Liver (tissue), 9 donors: ENCODE data around the gene SUMF2. TPM values are rescaled to one million over a fixed set of nuclear protein-coding genes. Genes with fewer than 3 reads are reported as not detected.

ENCODE experiments used
- DNase-seq: peaks from one replicate; pipeline ENCODE4 v3.0.0-alpha.2; 2017; ENCODE audit warnings: low spot score
- H3K27ac ChIP-seq, 2 donors: one replicate each; pipeline ENCODE4 v1.7.0; 2013; ENCODE audit warnings: inconsistent platforms in 2 of 2, low read length in 2 of 2, control low read depth in 1 of 2, low read depth in 1 of 2, mild to moderate bottlenecking in 1 of 2
- H3K27me3 ChIP-seq, 4 donors: one replicate each; pipeline versions ENCODE4 v1.6.1 to v1.7.0; 2013; ENCODE audit warnings: low read length in 3 of 4, inconsistent platforms in 1 of 4, mild to moderate bottlenecking in 1 of 4, moderate library complexity in 1 of 4; ENCODE audit not compliant: control insufficient read depth in 4 of 4, insufficient read depth in 4 of 4
- H3K36me3 ChIP-seq, 4 donors: one replicate each; pipeline versions ENCODE4 v1.6.1 to v1.7.0; 2013; ENCODE audit warnings: low read length in 3 of 4, mild to moderate bottlenecking in 3 of 4, low read depth in 1 of 4, moderate library complexity in 1 of 4; ENCODE audit not compliant: control insufficient read depth in 4 of 4, insufficient read depth in 3 of 4
- H3K4me1 ChIP-seq, 4 donors: one replicate each; pipeline versions ENCODE4 v1.6.1 to v1.7.0; 2013; ENCODE audit warnings: low read length in 3 of 4, mild to moderate bottlenecking in 3 of 4, moderate library complexity in 1 of 4; ENCODE audit not compliant: control insufficient read depth in 4 of 4, insufficient read depth in 4 of 4
- H3K4me3 ChIP-seq, 3 donors: one replicate each; pipeline versions ENCODE4 v1.6.1 to v1.7.0; 2013; ENCODE audit warnings: low read length in 3 of 3, control low read depth in 1 of 3, low read depth in 1 of 3, mild to moderate bottlenecking in 1 of 3
- H3K9ac ChIP-seq, 2 donors: one replicate each; pipeline ENCODE4 v1.7.0; 2013; ENCODE audit warnings: low read length in 2 of 2, mild to moderate bottlenecking in 2 of 2, moderate library complexity in 2 of 2, control low read depth in 1 of 2, low read depth in 1 of 2
- H3K9me3 ChIP-seq, 4 donors: one replicate each; pipeline versions ENCODE4 v1.6.1 to v1.7.0; 2013; ENCODE audit warnings: low read length in 3 of 4; ENCODE audit not compliant: control insufficient read depth in 4 of 4
- ATF3 ChIP-seq: IDR thresholded peaks from 2 replicates; pipeline ENCODE4 v1.6.1; 2016; ENCODE audit warnings: antibody characterized with exemption
- CTCF ChIP-seq: fragments of 150-350 bp; IDR thresholded peaks from 2 replicates; pipeline ENCODE4 v1.5.1; 2017; ENCODE audit warnings: improper control_type of control experiment, low read depth, low read length; ENCODE audit not compliant: missing input control
- EGR1 ChIP-seq, 2 donors: IDR thresholded peaks; 2 replicates each; pipeline ENCODE4 v1.6.1; 2016 to 2018; ENCODE audit warnings: antibody characterized with exemption in 2 of 2, low read depth in 2 of 2
- FOXA1 ChIP-seq: IDR thresholded peaks from 2 replicates; pipeline ENCODE4 v1.6.1; 2016; ENCODE audit warnings: antibody characterized with exemption
- GABPA ChIP-seq, 2 donors: IDR thresholded peaks in 1 of 2; conservative IDR thresholded peaks in 1 of 2; 2 replicates each; pipeline ENCODE4 v1.6.1; 2016; ENCODE audit warnings: antibody characterized with exemption in 2 of 2, mild to moderate bottlenecking in 1 of 2, moderate library complexity in 1 of 2
- HNF4A ChIP-seq, 2 donors: conservative IDR thresholded peaks; 2 replicates each; pipeline ENCODE4 v1.6.1; 2016; ENCODE audit warnings: antibody characterized with exemption in 2 of 2, mild to moderate bottlenecking in 2 of 2
- HNF4G ChIP-seq: IDR thresholded peaks from 2 replicates; pipeline ENCODE4 v1.6.1; 2016; ENCODE audit warnings: antibody characterized with exemption
- JUND ChIP-seq, 2 donors: IDR thresholded peaks; 2 replicates each; pipeline ENCODE4 v1.6.1; 2016; ENCODE audit warnings: antibody characterized with exemption in 2 of 2
- MAX ChIP-seq: IDR thresholded peaks from 2 replicates; pipeline ENCODE4 v1.6.1; 2016; ENCODE audit warnings: antibody characterized with exemption
- NR2F2 ChIP-seq: IDR thresholded peaks from 2 replicates; pipeline ENCODE4 v1.6.1; 2016; ENCODE audit warnings: antibody characterized with exemption
- RAD21 ChIP-seq, 2 donors: IDR thresholded peaks; 2 replicates each; pipeline ENCODE4 v1.6.1; 2016; ENCODE audit warnings: antibody characterized with exemption in 2 of 2, mild to moderate bottlenecking in 2 of 2
- REST ChIP-seq: IDR thresholded peaks from 2 replicates; pipeline ENCODE4 v1.6.1; 2016; ENCODE audit warnings: antibody characterized with exemption, mild to moderate bottlenecking
- RXRA ChIP-seq, 2 donors: IDR thresholded peaks; 2 replicates each; pipeline ENCODE4 v1.6.1; 2017 to 2018; ENCODE audit warnings: antibody characterized with exemption in 2 of 2, mild to moderate bottlenecking in 1 of 2
- SP1 ChIP-seq: IDR thresholded peaks from 2 replicates; pipeline ENCODE4 v1.6.1; 2018; ENCODE audit warnings: antibody characterized with exemption, mild to moderate bottlenecking
- TAF1 ChIP-seq: conservative IDR thresholded peaks from 2 replicates; pipeline ENCODE4 v1.6.1; 2016; ENCODE audit warnings: antibody characterized with exemption, mild to moderate bottlenecking
- YY1 ChIP-seq: IDR thresholded peaks from 2 replicates; pipeline ENCODE4 v1.6.1; 2016; ENCODE audit warnings: antibody characterized with exemption, mild to moderate bottlenecking
- ZBTB33 ChIP-seq: IDR thresholded peaks from 2 replicates; pipeline ENCODE4 v1.6.1; 2016; ENCODE audit warnings: antibody characterized with exemption
- WGBS: extraction: QIAGEN DNeasy Blood & Tissue Kit; methylation state at CpG from one replicate; pipeline ENCODE4 v1.1.7; 2013; 5-methylcytosine and 5-hydroxymethylcytosine counted together
- polyA plus RNA-seq, 2 donors: library from polyadenylated mRNA; stranded (reverse) in 1 of 2; unstranded in 1 of 2; fragments of 200-250 nt in 1 of 2; fragments of >200 nt in 1 of 2; fragmentation: Nextera tagmentation in 1 of 2; extraction: Ambion mirVana in 1 of 2; gene quantifications; one replicate each; pipeline versions ENCODE4 v1.2.1 to v1.2.3, GENCODE V29; 2013 to 2015
- total RNA-seq, 2 donors: library from RNA; depleted of rRNA; stranded (reverse); fragments of >200 nt; gene quantifications; one replicate each; pipeline ENCODE4 v1.2.3, GENCODE V29; 2014
- donor health status: healthy.
- donor health status: healthy.
- donor health status: healthy.
- donor health status: healthy.
- donor health status: healthy.

SUMF2 gene
- total and polyA plus RNA-seq, 4 donors, result 67.1 to 104 (median 74.8) TPM

GRCh38 chr7:56087445-56087844, 23.4 kb downstream of the SUMF2 start:
- no peak overlapping the region for H3K27ac ChIP-seq
- 95% methylated on average over 16 of the region's 16 CpGs for WGBS
- no peak for DNase-seq
- H3K4me3 ChIP-seq, result no peak overlapping the region
- H3K9me3 ChIP-seq, result no peaks in the 10 kb centered on the region
- peaks cover 0 to 7% (median 2%) of the 10 kb centered on the region in 4 donors for H3K36me3 ChIP-seq
- H3K27me3 ChIP-seq, result no peaks in the 10 kb centered on the region
- H3K9ac ChIP-seq, result no peak overlapping the region
- TF ChIP-seq RAD21 (IDR thresholded peaks at IDR 0.05) (no peak), HNF4G (no peak), ATF3 (no peak), REST (no peak), ZBTB33 (no peak), GABPA (IDR thresholded peaks at IDR 0.05 in 1 of 2, conservative IDR thresholded peaks at IDR 0.05 in 1 of 2) (no peak), CTCF (no peak), SP1 (no peak), FOXA1 (no peak), MAX (no peak), YY1 (no peak), NR2F2 (no peak), RXRA (IDR thresholded peaks at IDR 0.05) (no peak), JUND (IDR thresholded peaks at IDR 0.05) (no peak), TAF1 (no peak), HNF4A (conservative IDR thresholded peaks at IDR 0.05) (no peak)
- peaks cover 0 to 7% (median 6%) of the 10 kb centered on the region in 4 donors for H3K4me1 ChIP-seq

- 84% methylated on average over 3 of the region's 3 CpGs for WGBS
- DNase-seq, result no peak
- Histone ChIP-seq H3K4me3 (no peak overlapping the region), H3K27ac (no peak overlapping the region), H3K4me1 (peaks cover 1 to 13% (median 7%) of the 10 kb centered on the region in 4 donors), H3K9me3 (no peaks in the 10 kb centered on the region), H3K36me3 (peaks cover 0 to 5% (median 2%) of the 10 kb centered on the region in 4 donors), H3K9ac (no peak overlapping the region), H3K27me3 (no peaks in the 10 kb centered on the region)
- TF ChIP-seq ZBTB33 (no peak), YY1 (no peak), NR2F2 (no peak), CTCF (no peak), EGR1 (IDR thresholded peaks at IDR 0.05; ENCODE audit: low read depth in 2 of 2) (no peak), RAD21 (IDR thresholded peaks at IDR 0.05) (no peak), JUND (IDR thresholded peaks at IDR 0.05) (no peak)
These were observed 27.5 kb downstream of the SUMF2 start for GRCh38 chr7:56091591-56091990.
